HG02610 (cell line): Measurements from ENCODE around the gene LDHD.
"Not testable (repeated sequence)": the region's sequence is repeated elsewhere in the genome, so short reads cannot be mapped to it uniquely, and the experiment has no call there.

ENCODE experiments used
- ATAC-seq: cut with Tn5 transposase; IDR thresholded peaks from one replicate; pipeline ENCODE4 v1.9.1; 2021; ENCODE audit warnings: mild to moderate bottlenecking, moderate library complexity; ENCODE audit not compliant: unreplicated experiment

Gene LDHD

GRCh38 chr16:75116081-75116910 is at the start of gene LDHD:
LDHD (minus strand) TSS chr16:75116780; CDS start chr16:75116720, 60 bp downstream.
- no peak for ATAC-seq

GRCh38 chr16:75160386-75160785 is 43.8 kb upstream of the LDHD start:
- no peak for ATAC-seq

- ATAC-seq: peak; percentile 12
Measured at GRCh38 chr16:75152635-75153034, 36.1 kb upstream of the LDHD start.

GRCh38 chr16:75151798-75152197 is 35.2 kb upstream of the LDHD start:
- ATAC-seq: peak; percentile 8

- ATAC-seq: peak; percentile 68
Measured at GRCh38 chr16:75148311-75149195, 32.0 kb upstream of the LDHD start, which contains the start of gene ZFP1. ZFP1 (plus strand) TSS chr16:75148524; CDS start chr16:75152952, 4,428 bp downstream.

GRCh38 chr16:75147968-75148310 is 31.4 kb upstream of the LDHD start:
- no peak for ATAC-seq

- no peak for ATAC-seq
Measured at GRCh38 chr16:75143941-75144340, 27.4 kb upstream of the LDHD start.

- no peak for ATAC-seq
Measured at GRCh38 chr16:75139498-75139897, 22.9 kb upstream of the LDHD start.

GRCh38 chr16:75138636-75139035 is 22.1 kb upstream of the LDHD start:
- ATAC-seq: no peak

- no peak for ATAC-seq
Measured at GRCh38 chr16:75138233-75138632, 21.7 kb upstream of the LDHD start.

GRCh38 chr16:75131081-75131480 is 14.5 kb upstream of the LDHD start:
- ATAC-seq: no peak

- ATAC-seq: no peak
Measured at GRCh38 chr16:75130150-75130771, 13.7 kb upstream of the LDHD start.

GRCh38 chr16:75129421-75130149 is 13.0 kb upstream of the LDHD start:
- not testable (repeated sequence) for ATAC-seq

- ATAC-seq: no peak
Measured at GRCh38 chr16:75127713-75128415, 11.3 kb upstream of the LDHD start.

- no peak for ATAC-seq
Measured at GRCh38 chr16:75122609-75123008, 6.0 kb upstream of the LDHD start.

- ATAC-seq: no peak
Measured at GRCh38 chr16:75121949-75122568, 5.5 kb upstream of the LDHD start.

- ATAC-seq: no peak
Measured at GRCh38 chr16:75120253-75120652, 3.7 kb upstream of the LDHD start.

GRCh38 chr16:75118943-75119539 is 2.5 kb upstream of the LDHD start:
- no peak for ATAC-seq

GRCh38 chr16:75116911-75117245 is 298 bp upstream of the LDHD start:
- ATAC-seq: no peak
